ENCODE data around the gene ZNF195.
"Not testable (repeated sequence)": the region's sequence is repeated elsewhere in the genome, so short reads cannot be mapped to it uniquely, and the experiment has no call there.

GRCh38 chr11:3398509-3398908 is 19.6 kb upstream of the ZNF195 start:
- TF ChIP-seq CTCF (tag by site-specific recombination; IDR thresholded peaks at IDR 0.05); ZNF629 (tag by site-specific recombination; IDR thresholded peaks at IDR 0.05); MYNN (tag by site-specific recombination; IDR thresholded peaks at IDR 0.05; ENCODE audit: borderline replicate concordance); ZNF621 (tag by site-specific recombination; IDR thresholded peaks at IDR 0.05); ZNF558 (tag by site-specific recombination; IDR thresholded peaks at IDR 0.05): not testable (repeated sequence)
